ENCODE results near the gene PDE4DIP.
"Not testable (repeated sequence)": the region's sequence is repeated elsewhere in the genome, so short reads cannot be mapped to it uniquely, and the experiment has no call there.

The PDE4DIP gene

GRCh38 chr1:148996449-148997224 lies 152.4 kb downstream of the PDE4DIP start:
- H3K9me3 ChIP-seq; H3K4me1 ChIP-seq; in situ Hi-C loops (cut with MboI; ENCODE audit: low sequenced_read_pairs); H3K36me3 ChIP-seq (replicated peaks); H3K27me3 ChIP-seq (ENCODE audit: low read depth); H3K4me3 ChIP-seq; DNase-seq (ENCODE audit: low spot score in 2 of 2): not testable (repeated sequence)

- DNase-seq (ENCODE audit: low spot score in 2 of 2); H3K4me1 ChIP-seq; H3K9me3 ChIP-seq; H3K36me3 ChIP-seq (replicated peaks); H3K27me3 ChIP-seq (ENCODE audit: low read depth); in situ Hi-C loops (cut with MboI; ENCODE audit: low sequenced_read_pairs); H3K4me3 ChIP-seq: not testable (repeated sequence)
These were observed 153.2 kb downstream of the PDE4DIP start for GRCh38 chr1:148997405-148997804.

GRCh38 chr1:149002664-149003063 lies 158.4 kb downstream of the PDE4DIP start:
- H3K4me1 ChIP-seq; H3K27me3 ChIP-seq (ENCODE audit: low read depth); DNase-seq (ENCODE audit: low spot score in 2 of 2); H3K4me3 ChIP-seq; H3K36me3 ChIP-seq (replicated peaks); H3K9me3 ChIP-seq; in situ Hi-C loops (cut with MboI; ENCODE audit: low sequenced_read_pairs): not testable (repeated sequence)

- H3K27me3 ChIP-seq (ENCODE audit: low read depth); in situ Hi-C loops (cut with MboI; ENCODE audit: low sequenced_read_pairs); H3K4me1 ChIP-seq; DNase-seq (ENCODE audit: low spot score in 2 of 2); H3K4me3 ChIP-seq; H3K9me3 ChIP-seq; H3K36me3 ChIP-seq (replicated peaks): not testable (repeated sequence)
These were observed 164.1 kb downstream of the PDE4DIP start for GRCh38 chr1:149008326-149008725.

GRCh38 chr1:149008769-149009168 lies 164.5 kb downstream of the PDE4DIP start:
- in situ Hi-C loops (cut with MboI; ENCODE audit: low sequenced_read_pairs): not testable (repeated sequence)

GRCh38 chr1:149009761-149010160 lies 165.5 kb downstream of the PDE4DIP start:
- in situ Hi-C loops (cut with MboI; ENCODE audit: low sequenced_read_pairs); DNase-seq (ENCODE audit: low spot score in 2 of 2); H3K9me3 ChIP-seq; H3K4me1 ChIP-seq; H3K27me3 ChIP-seq (ENCODE audit: low read depth); H3K4me3 ChIP-seq; H3K36me3 ChIP-seq (replicated peaks): not testable (repeated sequence)

More at GRCh38 chr1:149008769-149009168, 164.5 kb downstream of the PDE4DIP start:
- not testable (repeated sequence) for H3K27me3 ChIP-seq (ENCODE audit: low read depth); H3K9me3 ChIP-seq; DNase-seq (ENCODE audit: low spot score in 2 of 2); H3K36me3 ChIP-seq (replicated peaks); H3K4me1 ChIP-seq; H3K4me3 ChIP-seq

GRCh38 chr1:149012599-149012998 lies 168.4 kb downstream of the PDE4DIP start:
- DNase-seq (ENCODE audit: low spot score in 2 of 2); H3K4me1 ChIP-seq: not testable (repeated sequence)

GRCh38 chr1:149013513-149013912 lies 169.3 kb downstream of the PDE4DIP start:
- H3K36me3 ChIP-seq (replicated peaks); DNase-seq (ENCODE audit: low spot score in 2 of 2); in situ Hi-C loops (cut with MboI; ENCODE audit: low sequenced_read_pairs); H3K4me3 ChIP-seq; H3K27me3 ChIP-seq (ENCODE audit: low read depth); H3K4me1 ChIP-seq; H3K9me3 ChIP-seq: not testable (repeated sequence)

More at GRCh38 chr1:149012599-149012998, 168.4 kb downstream of the PDE4DIP start:
- H3K4me3 ChIP-seq; H3K9me3 ChIP-seq; in situ Hi-C loops (cut with MboI; ENCODE audit: low sequenced_read_pairs); H3K27me3 ChIP-seq (ENCODE audit: low read depth); H3K36me3 ChIP-seq (replicated peaks): not testable (repeated sequence)

- not testable (repeated sequence) for DNase-seq (ENCODE audit: low spot score in 2 of 2); H3K27me3 ChIP-seq (ENCODE audit: low read depth)
These were observed 171.3 kb downstream of the PDE4DIP start for GRCh38 chr1:149015522-149015921.

GRCh38 chr1:149016626-149017025 lies 172.4 kb downstream of the PDE4DIP start:
- H3K4me3 ChIP-seq; in situ Hi-C loops (cut with MboI; ENCODE audit: low sequenced_read_pairs); H3K9me3 ChIP-seq; DNase-seq (ENCODE audit: low spot score in 2 of 2); H3K27me3 ChIP-seq (ENCODE audit: low read depth); H3K4me1 ChIP-seq; H3K36me3 ChIP-seq (replicated peaks): not testable (repeated sequence)

More at GRCh38 chr1:149015522-149015921, 171.3 kb downstream of the PDE4DIP start:
- H3K36me3 ChIP-seq (replicated peaks); H3K4me3 ChIP-seq; in situ Hi-C loops (cut with MboI; ENCODE audit: low sequenced_read_pairs); H3K9me3 ChIP-seq; H3K4me1 ChIP-seq: not testable (repeated sequence)

- DNase-seq (ENCODE audit: low spot score in 2 of 2); in situ Hi-C loops (cut with MboI; ENCODE audit: low sequenced_read_pairs): not testable (repeated sequence)
These were observed 174.3 kb downstream of the PDE4DIP start for GRCh38 chr1:149018577-149018976.

GRCh38 chr1:149024327-149024726 lies 180.1 kb downstream of the PDE4DIP start:
- H3K4me3 ChIP-seq; H3K9me3 ChIP-seq; H3K36me3 ChIP-seq (replicated peaks); DNase-seq (ENCODE audit: low spot score in 2 of 2); in situ Hi-C loops (cut with MboI; ENCODE audit: low sequenced_read_pairs); H3K27me3 ChIP-seq (ENCODE audit: low read depth); H3K4me1 ChIP-seq: not testable (repeated sequence)

More at GRCh38 chr1:149018577-149018976, 174.3 kb downstream of the PDE4DIP start:
- H3K36me3 ChIP-seq (replicated peaks); H3K9me3 ChIP-seq; H3K27me3 ChIP-seq (ENCODE audit: low read depth); H3K4me1 ChIP-seq; H3K4me3 ChIP-seq: not testable (repeated sequence)

GRCh38 chr1:149033916-149034315 lies 189.7 kb downstream of the PDE4DIP start:
- H3K27me3 ChIP-seq (ENCODE audit: low read depth); H3K9me3 ChIP-seq; DNase-seq (ENCODE audit: low spot score in 2 of 2); H3K4me3 ChIP-seq; H3K36me3 ChIP-seq (replicated peaks); in situ Hi-C loops (cut with MboI; ENCODE audit: low sequenced_read_pairs); H3K4me1 ChIP-seq: not testable (repeated sequence)

- H3K4me3 ChIP-seq; H3K27me3 ChIP-seq (ENCODE audit: low read depth); H3K9me3 ChIP-seq; in situ Hi-C loops (cut with MboI; ENCODE audit: low sequenced_read_pairs); H3K36me3 ChIP-seq (replicated peaks); DNase-seq (ENCODE audit: low spot score in 2 of 2); H3K4me1 ChIP-seq: not testable (repeated sequence)
These were observed 198.8 kb downstream of the PDE4DIP start for GRCh38 chr1:149043056-149043455.

- in situ Hi-C loops (cut with MboI; ENCODE audit: low sequenced_read_pairs); DNase-seq (ENCODE audit: low spot score in 2 of 2); H3K27me3 ChIP-seq (ENCODE audit: low read depth); H3K4me1 ChIP-seq; H3K36me3 ChIP-seq (replicated peaks); H3K4me3 ChIP-seq; H3K9me3 ChIP-seq: not testable (repeated sequence)
These were observed 220.4 kb downstream of the PDE4DIP start for GRCh38 chr1:149064611-149065010.
